SH-SY5Y (cell line): Measurements from ENCODE around the gene YBEY.

Experiments
- GATA2 ChIP-seq: IDR thresholded peaks from 2 replicates; pipeline ENCODE4 v1.6.1; 2011; ENCODE audit warnings: mild to moderate bottlenecking, low read depth, low read length
- GATA3 ChIP-seq: IDR thresholded peaks from 2 replicates; pipeline ENCODE4 v1.6.1; 2011; ENCODE audit warnings: low read depth, mild to moderate bottlenecking, low read length, moderate library complexity

Gene YBEY

GRCh38 chr21:46254208-46254975, 31.8 kb upstream of the YBEY start:
- TF ChIP-seq GATA3 (no peak), GATA2 (no peak)

- TF ChIP-seq GATA2 (no peak), GATA3 (no peak)
Measured at GRCh38 chr21:46255166-46255565, 31.0 kb upstream of the YBEY start.

- TF ChIP-seq GATA3: no peak
- no peak for TF ChIP-seq GATA2
Measured at GRCh38 chr21:46255758-46256337, 30.3 kb upstream of the YBEY start.

DNA sequence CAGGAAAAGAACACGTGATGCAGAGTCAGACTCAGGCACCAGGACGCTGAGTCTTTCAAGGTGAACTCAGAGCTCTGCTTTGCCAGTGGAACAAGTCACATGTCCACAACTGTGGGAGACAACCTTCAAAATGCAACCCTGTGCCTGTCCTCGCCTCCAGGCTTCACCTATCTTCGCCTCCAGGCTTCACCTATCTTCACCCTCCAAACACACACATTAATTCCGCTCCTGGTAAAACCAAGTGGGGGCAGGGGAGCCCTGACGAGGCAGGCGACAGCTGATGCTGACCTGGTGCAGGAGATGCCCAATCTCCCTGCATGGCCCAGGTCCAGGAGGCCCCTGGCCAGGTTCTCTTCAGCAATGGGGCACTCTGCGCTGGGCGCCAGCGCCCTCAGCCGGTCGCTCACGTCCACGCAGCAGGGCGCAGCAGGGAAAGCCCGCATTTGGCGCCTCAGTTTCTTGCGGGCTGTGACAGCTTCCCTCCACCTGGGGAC, 29.6 kb upstream of the YBEY start:
- TF ChIP-seq GATA3 (no peak), GATA2 (no peak)

DNA sequence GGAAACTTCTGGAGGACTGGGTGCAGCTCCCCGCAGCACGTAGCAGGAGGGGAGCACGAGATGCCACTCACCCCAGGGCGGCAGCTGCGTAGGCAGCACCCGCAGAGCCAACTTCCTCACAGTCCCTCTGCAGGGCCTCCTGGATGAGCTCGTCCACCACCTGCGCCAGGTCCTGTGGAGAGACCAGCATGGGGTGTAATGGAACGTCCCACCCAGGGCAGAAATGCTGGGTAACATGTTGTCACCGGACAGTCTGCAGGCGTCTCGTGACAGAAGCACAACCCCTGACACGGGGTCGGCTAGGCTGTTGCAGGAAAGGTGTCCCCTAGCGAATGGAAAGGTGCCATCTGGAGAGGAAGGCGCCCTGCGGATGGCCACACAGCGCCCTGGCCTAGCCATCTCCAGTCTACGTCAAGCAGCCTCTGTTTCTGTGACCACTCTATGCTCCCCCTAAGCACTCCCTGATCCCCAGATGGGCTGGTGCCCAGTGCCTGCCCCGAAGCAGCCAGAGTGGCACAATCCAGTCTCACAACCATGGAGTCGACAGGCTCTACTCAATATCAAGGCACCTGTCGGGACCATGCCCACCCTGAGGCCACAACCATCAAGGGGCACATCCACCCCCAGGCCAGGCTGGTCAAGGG, 22.0 kb upstream of the YBEY start:
- no peak for TF ChIP-seq GATA2
- no peak for TF ChIP-seq GATA3

DNA sequence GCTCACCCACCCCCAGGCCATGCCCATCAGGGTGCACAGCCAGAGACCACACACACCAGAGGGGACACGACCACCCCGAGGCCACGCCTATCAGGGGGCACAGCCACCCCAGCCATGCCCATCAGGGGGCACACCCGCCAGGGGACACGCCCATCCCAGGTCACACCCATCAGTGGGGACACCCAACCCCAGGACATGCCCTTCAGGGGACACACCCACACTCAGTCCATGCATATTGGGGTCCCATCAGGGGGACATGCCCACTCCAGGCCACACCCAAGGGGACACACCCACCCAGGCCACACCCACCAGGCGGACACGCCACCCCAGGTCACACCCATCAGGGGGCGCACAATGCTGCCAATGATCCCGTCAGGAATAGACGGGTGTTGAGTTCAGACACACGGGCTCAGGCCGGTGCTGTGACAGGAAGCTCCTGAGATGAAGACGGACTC, 21.4 kb upstream of the YBEY start:
- no peak for TF ChIP-seq GATA2
- no peak for TF ChIP-seq GATA3

DNA sequence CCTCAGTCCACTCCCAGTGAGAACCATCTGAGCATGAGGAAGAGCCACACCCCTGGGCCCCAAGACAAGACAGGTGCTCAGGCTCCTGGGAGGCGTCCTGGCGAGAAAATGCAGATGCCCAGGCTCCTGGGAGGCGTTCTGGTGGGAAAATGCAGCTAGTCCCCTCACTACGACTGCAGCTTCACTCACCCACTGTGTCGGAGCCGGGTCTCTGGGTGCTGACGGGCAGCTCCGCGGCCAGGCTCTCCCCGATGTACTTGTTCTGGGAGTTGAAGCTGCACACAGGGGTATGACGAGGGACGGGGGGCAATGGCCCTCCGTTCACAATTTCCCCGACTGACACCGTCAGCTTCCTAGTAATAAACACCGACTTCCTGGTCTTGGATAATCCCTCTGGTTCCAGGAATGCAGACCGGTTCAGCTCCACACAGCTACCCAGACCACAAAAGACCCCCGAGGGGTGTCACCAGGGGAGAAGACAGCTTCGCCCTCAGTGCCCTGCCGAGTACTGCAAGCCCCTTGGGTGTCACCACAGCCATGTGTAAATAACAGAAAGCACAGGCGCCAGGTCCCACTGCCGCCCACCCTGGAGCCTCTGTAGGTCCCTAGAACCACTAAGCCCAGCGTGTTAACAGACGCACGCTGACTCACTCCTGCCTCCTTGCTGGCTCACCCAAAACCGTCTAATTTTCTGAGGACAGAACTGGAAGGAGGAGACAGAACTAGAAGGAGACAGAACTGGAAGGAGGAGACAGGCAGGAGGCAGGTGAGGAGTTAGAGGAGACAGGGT, 20.2 kb upstream of the YBEY start:
- no peak for TF ChIP-seq GATA3
- no peak for TF ChIP-seq GATA2

- TF ChIP-seq GATA3 (no peak), GATA2 (no peak)
Measured at GRCh38 chr21:46266946-46267345, 19.2 kb upstream of the YBEY start.

DNA sequence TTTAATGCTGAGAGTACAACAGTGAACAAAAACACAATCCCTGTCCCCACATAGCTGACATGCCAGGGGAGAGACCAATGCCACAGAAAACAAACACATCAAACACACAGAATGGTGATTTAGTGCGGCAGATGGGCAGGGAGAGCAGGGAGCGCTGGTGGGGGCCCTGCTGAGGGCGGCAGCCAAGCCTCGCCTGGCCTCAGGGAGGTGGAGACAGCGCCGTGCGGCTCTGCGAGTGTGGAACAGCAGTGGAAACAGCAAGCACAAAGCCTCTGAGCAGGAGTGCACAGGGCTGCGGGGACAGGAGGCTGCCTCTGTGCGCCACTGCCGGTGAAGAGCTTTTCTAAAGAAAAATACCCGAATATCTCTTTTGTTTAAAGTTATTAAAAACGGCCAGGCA, 17.8 kb upstream of the YBEY start:
- TF ChIP-seq GATA3: no peak
- no peak for TF ChIP-seq GATA2

DNA sequence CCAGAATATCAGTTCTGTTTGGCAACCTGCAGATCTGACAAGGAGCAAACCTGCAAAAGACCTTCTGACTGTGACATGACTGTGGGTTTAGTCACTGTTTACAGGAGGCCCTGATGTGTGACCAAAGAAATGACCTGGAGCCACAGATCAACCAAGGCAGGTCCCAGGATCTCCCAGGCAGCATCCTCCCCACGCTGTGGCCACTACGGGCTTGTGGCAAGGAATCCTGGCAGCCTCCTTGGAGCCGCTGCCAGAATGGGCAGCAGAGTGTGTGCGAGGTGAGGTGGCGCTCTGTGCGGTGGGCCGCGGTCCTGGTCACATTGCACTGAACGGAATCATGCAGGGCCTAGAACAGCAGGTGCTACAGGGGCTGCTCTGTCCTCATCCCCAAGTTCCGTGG, 16.7 kb upstream of the YBEY start:
- TF ChIP-seq GATA2 (no peak), GATA3 (no peak)

DNA sequence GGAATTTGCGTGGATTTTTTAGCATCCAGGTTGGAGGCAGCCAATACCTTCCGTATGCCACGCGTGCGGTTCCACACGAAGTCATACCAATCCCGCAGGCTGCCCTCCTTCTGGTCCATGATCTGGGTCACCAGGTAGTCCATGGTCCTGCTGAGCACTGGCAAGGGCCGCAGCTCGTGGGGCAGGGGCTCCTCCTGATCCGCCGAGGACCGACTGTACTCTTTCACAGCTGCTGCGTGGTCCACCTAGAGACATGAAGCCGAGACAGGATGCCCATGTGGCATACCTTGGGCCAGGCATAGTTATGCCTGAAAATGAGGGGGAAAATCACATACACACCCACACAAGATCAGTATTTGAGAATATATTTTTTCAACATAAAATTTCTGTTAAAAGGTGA, 12.8 kb upstream of the YBEY start:
- TF ChIP-seq GATA3: no peak

GRCh38 chr21:46274797-46275390, 11.2 kb upstream of the YBEY start:
- TF ChIP-seq GATA2: no peak
- no peak for TF ChIP-seq GATA3

- TF ChIP-seq GATA2 (no peak), GATA3 (no peak)
Measured at GRCh38 chr21:46284077-46284644, 2.0 kb upstream of the YBEY start.

DNA sequence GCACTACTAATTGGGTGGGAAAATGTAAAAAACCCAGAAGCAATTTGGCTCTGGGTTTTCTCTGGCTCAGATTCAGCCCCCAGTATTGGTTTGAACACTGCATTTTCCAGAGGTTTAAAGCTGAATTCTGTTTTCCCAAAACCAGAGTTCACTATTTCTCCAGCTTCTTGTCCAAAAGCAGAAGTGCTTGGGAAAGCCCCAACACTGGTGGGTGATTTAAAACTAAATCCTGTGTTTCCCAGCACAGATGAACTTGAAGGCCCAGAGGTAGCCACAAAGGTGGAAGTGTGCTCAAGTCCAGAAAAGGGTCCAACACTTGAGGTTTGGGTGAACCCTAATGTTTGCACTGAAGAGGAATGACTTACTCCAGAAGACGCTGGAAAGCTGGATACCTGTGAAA, 1.4 kb upstream of the YBEY start:
- TF ChIP-seq GATA3: no peak
- TF ChIP-seq GATA2: no peak
